Measurements from ENCODE around the gene IFNA17.
"Not testable (repeated sequence)": the region's sequence is repeated elsewhere in the genome, so short reads cannot be mapped to it uniquely, and the experiment has no call there.

Gene IFNA17

GRCh38 chr9:21228122-21228521, at the start of gene IFNA17:
IFNA17 (minus strand) TSS chr9:21228222; CDS start chr9:21228173, 49 bp downstream.
- DNase-seq (ENCODE audit: low spot score): no peak

- DNase-seq (ENCODE audit: low spot score): no peak
Observed at GRCh38 chr9:21268347-21268657, 40.3 kb upstream of the IFNA17 start.

- no peak for DNase-seq (ENCODE audit: low spot score)
Observed at GRCh38 chr9:21267485-21268346, 39.7 kb upstream of the IFNA17 start.

- no peak for DNase-seq (ENCODE audit: low spot score)
Observed at GRCh38 chr9:21266733-21267484, 38.9 kb upstream of the IFNA17 start.

DNA sequence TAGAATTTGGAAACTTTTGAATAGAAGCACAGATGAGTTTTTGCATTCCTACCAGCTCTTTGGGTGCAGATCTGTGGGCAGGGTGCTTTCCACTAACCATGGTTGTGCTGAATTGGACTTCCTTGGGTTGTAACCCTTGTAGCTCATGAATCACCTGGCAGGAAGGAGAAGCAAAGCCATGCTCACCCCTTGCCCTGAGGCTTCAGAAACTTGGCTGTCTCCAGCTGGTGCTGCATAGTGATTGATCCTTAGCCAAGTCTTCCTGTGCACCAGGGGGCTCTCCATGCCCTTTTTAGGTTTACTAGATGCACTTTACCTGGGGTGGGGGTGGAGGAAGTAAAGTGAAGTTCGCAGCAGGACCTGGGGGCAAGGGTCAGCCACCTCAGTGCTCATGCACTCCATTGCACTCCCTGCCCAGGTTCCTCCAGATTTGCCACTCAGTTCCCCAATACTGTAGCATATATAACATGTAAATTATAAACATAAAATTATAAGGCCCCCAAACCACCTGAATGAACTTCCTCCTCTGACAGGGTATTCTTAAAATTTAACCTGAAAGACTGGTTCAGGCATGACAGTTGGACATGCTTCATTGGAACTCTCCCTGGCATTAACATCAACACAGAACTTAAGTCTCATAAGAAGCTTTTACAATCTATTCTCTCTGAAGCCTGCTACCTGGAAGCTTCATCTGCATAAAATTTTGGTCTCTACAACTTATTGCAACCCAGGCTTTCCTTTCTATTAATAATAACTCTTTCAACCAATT, 37.6 kb upstream of the IFNA17 start:
- DNase-seq (ENCODE audit: low spot score): no peak

GRCh38 chr9:21255538-21256212, 27.7 kb upstream of the IFNA17 start:
- DNase-seq (ENCODE audit: low spot score): no peak

DNA sequence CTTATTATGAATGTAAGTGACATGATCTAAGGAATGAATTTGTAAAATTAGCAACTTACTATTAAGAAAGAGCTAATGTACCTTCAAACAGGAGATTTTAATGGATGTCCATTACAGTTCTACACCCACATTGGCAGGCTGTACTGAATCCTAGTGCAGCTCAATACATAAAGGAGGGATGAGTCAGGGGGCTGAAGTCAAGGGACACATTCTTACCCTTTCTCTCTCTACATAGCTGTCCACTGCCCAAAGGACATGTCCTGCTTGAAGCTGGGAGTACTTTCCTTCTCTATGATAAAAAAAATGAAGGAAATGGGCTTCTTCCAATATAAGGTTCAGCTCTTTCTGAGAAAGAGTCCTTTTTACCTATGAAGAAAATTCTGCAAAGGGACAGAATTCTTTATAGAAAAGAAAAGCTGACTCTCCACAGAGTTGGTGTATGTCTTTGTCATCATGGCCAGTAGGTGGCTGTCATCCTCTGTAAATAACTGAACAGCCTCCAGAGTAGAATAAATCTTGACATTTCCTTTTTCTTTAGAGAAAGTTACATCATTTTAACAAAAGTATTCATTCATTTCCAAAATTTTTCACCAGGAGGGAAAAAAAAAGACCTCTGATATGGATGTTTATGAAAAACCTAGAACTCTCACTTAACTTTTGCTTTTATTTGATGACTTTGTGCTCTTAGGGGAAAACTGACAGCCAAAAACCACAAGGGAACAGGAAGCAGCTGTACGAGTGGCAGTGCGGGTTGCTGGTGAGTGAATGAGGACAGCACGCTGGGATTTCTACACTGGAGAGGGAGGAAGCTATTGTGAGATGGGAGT, 24.9 kb upstream of the IFNA17 start:
- DNase-seq (ENCODE audit: low spot score): peak; percentile 39

- DNase-seq (ENCODE audit: low spot score): no peak
Observed at GRCh38 chr9:21251638-21252037, 23.6 kb upstream of the IFNA17 start.

DNA sequence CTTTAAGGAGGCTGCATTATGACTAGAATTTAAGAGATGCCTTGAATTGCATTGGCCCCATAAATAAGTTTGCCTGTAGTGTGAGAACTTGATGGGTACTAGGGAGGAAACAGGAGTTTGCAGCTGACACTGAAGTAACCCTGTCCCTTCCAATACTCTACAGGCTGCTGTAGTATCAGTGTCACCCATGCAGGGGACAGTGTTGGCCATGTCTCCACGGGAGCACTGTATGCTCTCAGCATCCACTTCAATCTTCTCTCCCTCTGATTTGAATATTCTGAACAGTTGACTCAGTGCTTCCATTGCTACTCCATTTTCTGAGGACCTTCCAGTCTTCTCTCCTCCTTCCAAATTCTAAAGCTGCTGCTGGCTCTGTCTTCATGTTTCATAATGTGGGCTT, 23.2 kb upstream of the IFNA17 start:
- DNase-seq (ENCODE audit: low spot score): no peak

DNA sequence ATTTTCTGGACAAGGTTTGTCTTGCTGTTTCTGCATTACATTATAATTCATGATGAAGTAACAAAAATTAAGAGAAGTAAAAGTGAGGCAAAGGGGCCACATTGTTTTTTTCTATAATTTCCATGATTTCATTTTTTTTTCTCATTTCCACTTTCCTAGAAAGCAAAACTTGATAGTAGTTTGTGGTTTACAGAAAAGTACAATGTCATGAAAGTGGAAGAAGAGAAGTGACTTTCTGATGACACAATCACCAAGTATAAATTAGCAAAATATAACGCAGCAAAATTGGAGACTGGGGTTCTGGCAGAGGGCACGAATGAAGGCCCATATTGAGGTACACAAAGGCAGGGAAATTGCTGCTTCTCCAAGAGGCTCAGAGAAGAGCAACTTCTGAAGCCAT, 16.8 kb upstream of the IFNA17 start:
- no peak for DNase-seq (ENCODE audit: low spot score)

- DNase-seq (ENCODE audit: low spot score): no peak
Observed at GRCh38 chr9:21239911-21240310, 11.9 kb upstream of the IFNA17 start, which contains the start of gene IFNA14. IFNA14 (minus strand) TSS chr9:21240005; CDS start chr9:21239935, 70 bp downstream.

- not testable (repeated sequence) for DNase-seq (ENCODE audit: low spot score)
Observed at GRCh38 chr9:21236360-21236714, 8.3 kb upstream of the IFNA17 start.

- peak; percentile 49 for DNase-seq (ENCODE audit: low spot score)
Observed at GRCh38 chr9:21235468-21236359, 7.7 kb upstream of the IFNA17 start.

- no peak for DNase-seq (ENCODE audit: low spot score)
Observed at GRCh38 chr9:21234153-21234687, 6.2 kb upstream of the IFNA17 start.

DNA sequence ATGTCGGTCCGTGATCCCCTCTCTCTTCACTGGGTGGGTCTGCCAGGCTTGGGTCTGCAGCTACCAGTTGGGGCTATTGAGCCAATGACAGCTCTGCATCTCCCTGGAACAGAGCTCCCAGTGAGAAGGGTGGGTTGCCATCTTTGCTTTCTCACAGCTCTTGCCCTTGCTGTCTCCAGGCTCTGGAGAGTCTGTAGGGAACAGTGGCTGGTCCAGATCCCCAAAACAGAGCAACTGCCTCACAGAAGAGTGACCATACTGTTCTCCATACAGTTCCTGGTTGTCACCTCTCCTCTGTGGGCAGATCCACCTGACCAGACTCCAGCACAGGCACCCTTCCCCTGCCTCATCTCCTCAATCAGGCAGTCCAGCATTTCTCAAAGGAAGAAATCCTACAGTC, 5.2 kb upstream of the IFNA17 start:
- no peak for DNase-seq (ENCODE audit: low spot score)

GRCh38 chr9:21217211-21217610, 10.8 kb downstream of the IFNA17 start, which contains the start of gene IFNA16:
IFNA16 (minus strand) TSS chr9:21217311; CDS start chr9:21217305, 6 bp downstream.
- DNase-seq (ENCODE audit: low spot score): not testable (repeated sequence)

DNA sequence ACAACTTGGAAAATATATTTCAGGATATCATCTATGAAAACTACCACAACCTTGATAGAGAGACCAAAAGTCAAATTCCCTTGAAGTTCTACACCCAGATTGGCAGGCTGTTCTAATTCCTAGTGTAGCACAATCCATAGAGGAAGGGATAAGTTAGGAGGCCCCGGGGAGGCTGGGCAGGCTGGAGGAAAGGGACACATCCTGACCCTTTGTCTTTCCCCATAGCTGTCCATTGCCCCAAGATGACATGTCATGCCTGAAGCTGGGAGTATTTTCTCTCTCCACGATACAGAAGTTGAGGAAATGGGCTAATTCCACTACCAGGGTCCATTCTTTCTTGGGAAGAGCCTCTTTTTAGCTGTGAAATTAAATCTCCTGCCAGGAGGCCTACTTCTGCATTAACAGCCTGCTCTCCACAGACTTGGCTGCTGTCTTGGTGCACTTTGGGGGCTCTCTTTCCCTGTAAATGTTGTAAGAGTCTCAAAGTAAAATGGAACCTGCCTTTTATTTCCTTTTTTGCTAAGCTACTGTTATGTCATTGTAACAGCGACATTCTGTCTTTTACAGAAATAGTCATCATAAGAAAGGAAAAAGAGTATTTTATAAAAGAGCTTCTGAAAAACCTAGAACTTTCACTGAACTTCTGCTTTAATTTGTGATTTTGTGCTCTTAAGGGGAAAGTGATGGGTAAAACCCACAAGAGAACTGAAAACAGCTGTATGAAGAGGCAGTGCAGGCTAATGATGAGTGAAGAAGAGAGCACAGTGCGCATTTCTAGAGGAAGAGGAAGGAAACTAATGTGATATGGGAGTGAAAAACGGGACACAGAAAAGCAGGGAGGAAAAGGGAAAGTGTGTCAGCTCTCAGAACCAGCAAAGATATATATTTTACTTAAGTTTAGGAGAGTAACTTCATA, 14.4 kb downstream of the IFNA17 start:
- DNase-seq (ENCODE audit: low spot score): not testable (repeated sequence)

DNA sequence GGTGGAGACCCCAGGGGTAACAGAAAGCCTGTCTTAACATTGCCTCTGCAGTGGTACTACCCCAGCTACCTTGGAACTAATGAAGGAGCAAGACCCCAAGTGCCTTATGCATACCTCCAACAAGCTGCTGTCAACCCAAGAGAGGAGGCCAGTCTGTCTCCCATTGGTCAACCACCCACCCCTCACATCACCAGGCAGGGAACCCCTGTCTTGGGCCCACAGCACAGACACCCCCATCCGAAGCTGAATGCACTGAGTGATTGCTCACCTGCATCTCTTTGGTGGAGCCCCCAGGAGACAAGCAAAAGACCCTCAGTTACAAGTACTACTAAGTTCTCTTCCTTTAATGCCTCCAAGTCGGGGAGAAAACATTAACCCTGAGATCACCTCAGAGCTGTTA, 15.9 kb downstream of the IFNA17 start:
- not testable (repeated sequence) for DNase-seq (ENCODE audit: low spot score)

DNA sequence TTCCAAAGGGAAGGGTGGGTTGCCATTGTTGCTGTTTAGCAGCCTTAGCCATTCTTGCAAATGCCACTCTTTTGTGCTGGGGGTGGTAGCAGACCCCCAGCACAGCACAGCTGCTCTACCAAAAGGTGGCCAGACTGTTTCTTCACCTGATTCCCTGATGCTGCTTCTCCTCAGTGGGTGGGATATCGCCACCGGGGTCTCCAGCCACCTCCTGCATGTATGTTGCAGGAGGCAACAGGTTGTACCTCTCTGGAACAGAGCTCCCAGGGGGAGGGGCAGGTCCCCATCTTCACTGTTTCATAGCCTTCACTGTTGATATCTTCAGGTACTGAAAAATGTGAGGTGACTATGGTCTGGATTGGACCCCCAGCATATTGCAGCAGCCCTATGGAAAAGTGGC, 17.2 kb downstream of the IFNA17 start:
- DNase-seq (ENCODE audit: low spot score): not testable (repeated sequence)
